HL-60 (cell line): ENCODE measurements around the gene NFKBIB.

Source experiments
- GABPA ChIP-seq: IDR thresholded peaks from 2 replicates; pipeline ENCODE4 v1.6.1; 2012; ENCODE audit warnings: low read depth
- POLR2AphosphoS5 ChIP-seq: IDR thresholded peaks from 2 replicates; pipeline ENCODE4 v1.6.1; 2012; ENCODE audit warnings: low read depth
- TF ChIP-seq, protein P1 (sequence below): IDR thresholded peaks from one replicate; pipeline ENCODE4 v1.5.1; 2011; ENCODE audit warnings: low read length, control low read depth, inconsistent platforms; ENCODE audit not compliant: insufficient read depth
- TF ChIP-seq, protein P2 (sequence below): IDR thresholded peaks from 2 replicates; pipeline ENCODE4 v1.6.1; 2012; ENCODE audit warnings: low read depth; ENCODE audit not compliant: insufficient replicate concordance

- TF ChIP-seq, protein P1, sequence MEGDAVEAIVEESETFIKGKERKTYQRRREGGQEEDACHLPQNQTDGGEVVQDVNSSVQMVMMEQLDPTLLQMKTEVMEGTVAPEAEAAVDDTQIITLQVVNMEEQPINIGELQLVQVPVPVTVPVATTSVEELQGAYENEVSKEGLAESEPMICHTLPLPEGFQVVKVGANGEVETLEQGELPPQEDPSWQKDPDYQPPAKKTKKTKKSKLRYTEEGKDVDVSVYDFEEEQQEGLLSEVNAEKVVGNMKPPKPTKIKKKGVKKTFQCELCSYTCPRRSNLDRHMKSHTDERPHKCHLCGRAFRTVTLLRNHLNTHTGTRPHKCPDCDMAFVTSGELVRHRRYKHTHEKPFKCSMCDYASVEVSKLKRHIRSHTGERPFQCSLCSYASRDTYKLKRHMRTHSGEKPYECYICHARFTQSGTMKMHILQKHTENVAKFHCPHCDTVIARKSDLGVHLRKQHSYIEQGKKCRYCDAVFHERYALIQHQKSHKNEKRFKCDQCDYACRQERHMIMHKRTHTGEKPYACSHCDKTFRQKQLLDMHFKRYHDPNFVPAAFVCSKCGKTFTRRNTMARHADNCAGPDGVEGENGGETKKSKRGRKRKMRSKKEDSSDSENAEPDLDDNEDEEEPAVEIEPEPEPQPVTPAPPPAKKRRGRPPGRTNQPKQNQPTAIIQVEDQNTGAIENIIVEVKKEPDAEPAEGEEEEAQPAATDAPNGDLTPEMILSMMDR: no peak
- TF ChIP-seq POLR2AphosphoS5: no peak
- TF ChIP-seq GABPA: no peak
- TF ChIP-seq, protein P2, sequence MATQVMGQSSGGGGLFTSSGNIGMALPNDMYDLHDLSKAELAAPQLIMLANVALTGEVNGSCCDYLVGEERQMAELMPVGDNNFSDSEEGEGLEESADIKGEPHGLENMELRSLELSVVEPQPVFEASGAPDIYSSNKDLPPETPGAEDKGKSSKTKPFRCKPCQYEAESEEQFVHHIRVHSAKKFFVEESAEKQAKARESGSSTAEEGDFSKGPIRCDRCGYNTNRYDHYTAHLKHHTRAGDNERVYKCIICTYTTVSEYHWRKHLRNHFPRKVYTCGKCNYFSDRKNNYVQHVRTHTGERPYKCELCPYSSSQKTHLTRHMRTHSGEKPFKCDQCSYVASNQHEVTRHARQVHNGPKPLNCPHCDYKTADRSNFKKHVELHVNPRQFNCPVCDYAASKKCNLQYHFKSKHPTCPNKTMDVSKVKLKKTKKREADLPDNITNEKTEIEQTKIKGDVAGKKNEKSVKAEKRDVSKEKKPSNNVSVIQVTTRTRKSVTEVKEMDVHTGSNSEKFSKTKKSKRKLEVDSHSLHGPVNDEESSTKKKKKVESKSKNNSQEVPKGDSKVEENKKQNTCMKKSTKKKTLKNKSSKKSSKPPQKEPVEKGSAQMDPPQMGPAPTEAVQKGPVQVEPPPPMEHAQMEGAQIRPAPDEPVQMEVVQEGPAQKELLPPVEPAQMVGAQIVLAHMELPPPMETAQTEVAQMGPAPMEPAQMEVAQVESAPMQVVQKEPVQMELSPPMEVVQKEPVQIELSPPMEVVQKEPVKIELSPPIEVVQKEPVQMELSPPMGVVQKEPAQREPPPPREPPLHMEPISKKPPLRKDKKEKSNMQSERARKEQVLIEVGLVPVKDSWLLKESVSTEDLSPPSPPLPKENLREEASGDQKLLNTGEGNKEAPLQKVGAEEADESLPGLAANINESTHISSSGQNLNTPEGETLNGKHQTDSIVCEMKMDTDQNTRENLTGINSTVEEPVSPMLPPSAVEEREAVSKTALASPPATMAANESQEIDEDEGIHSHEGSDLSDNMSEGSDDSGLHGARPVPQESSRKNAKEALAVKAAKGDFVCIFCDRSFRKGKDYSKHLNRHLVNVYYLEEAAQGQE: no peak
Measured at GRCh38 chr19:38901683-38902082, 1.9 kb downstream of the NFKBIB start.
